ENCODE measurements around the gene STMN1. TPM values are rescaled to one million over a fixed set of nuclear protein-coding genes. Genes with fewer than 3 reads are reported as not detected.

The STMN1 gene
- polyA plus RNA-seq, 1 donor from 2014 or later = 1,950 TPM

- Histone ChIP-seq H3K27me3 (ENCODE audit: insufficient read depth, low read depth, low read length) (no peaks in the 10 kb centered on the region), H3K9ac (ENCODE audit: low read length) (no peak overlapping the region), H3K9me2 (ENCODE audit: insufficient read depth, low read length) (no peaks in the 10 kb centered on the region), H3F3A (ENCODE audit: insufficient read depth, low read length, poor library complexity, severe bottlenecking) (no peaks in the 10 kb centered on the region), H3K4me3 (ENCODE audit: low read length) (no peak overlapping the region), H3K27ac (ENCODE audit: low read length) (no peak overlapping the region), H2AFZ (ENCODE audit: low read depth, low read length) (no peak overlapping the region), H3K9me3 (ENCODE audit: low read length) (no peaks in the 10 kb centered on the region), H3K36me3 (ENCODE audit: insufficient read depth, low read length) (no peaks in the 10 kb centered on the region), H4K20me1 (ENCODE audit: insufficient read depth) (no peaks in the 10 kb centered on the region), H3K4me2 (ENCODE audit: low read length) (no peak overlapping the region), H3K79me2 (replicated peaks; ENCODE audit: insufficient read depth, low read length) (no peaks in the 10 kb centered on the region)
- TF ChIP-seq POLR2AphosphoS5 (IDR thresholded peaks at IDR 0.05) = no peak
Observed at GRCh38 chr1:25911162-25911561, 4.9 kb upstream of the STMN1 start.

GRCh38 chr1:25909040-25909439, 2.8 kb upstream of the STMN1 start:
- no peaks in the 10 kb centered on the region for H3K9me3 ChIP-seq (ENCODE audit: low read length)
- no peak overlapping the region for H3K4me2 ChIP-seq (ENCODE audit: low read length)
- TF ChIP-seq TAF1 (IDR thresholded peaks at IDR 0.05; ENCODE audit: low read depth) = no peak
- TF ChIP-seq SMC3 (conservative IDR thresholded peaks at IDR 0.05; ENCODE audit: poor library complexity) = no peak
- TF ChIP-seq, protein P1, sequence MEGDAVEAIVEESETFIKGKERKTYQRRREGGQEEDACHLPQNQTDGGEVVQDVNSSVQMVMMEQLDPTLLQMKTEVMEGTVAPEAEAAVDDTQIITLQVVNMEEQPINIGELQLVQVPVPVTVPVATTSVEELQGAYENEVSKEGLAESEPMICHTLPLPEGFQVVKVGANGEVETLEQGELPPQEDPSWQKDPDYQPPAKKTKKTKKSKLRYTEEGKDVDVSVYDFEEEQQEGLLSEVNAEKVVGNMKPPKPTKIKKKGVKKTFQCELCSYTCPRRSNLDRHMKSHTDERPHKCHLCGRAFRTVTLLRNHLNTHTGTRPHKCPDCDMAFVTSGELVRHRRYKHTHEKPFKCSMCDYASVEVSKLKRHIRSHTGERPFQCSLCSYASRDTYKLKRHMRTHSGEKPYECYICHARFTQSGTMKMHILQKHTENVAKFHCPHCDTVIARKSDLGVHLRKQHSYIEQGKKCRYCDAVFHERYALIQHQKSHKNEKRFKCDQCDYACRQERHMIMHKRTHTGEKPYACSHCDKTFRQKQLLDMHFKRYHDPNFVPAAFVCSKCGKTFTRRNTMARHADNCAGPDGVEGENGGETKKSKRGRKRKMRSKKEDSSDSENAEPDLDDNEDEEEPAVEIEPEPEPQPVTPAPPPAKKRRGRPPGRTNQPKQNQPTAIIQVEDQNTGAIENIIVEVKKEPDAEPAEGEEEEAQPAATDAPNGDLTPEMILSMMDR (IDR thresholded peaks at IDR 0.05; ENCODE audit: poor library complexity, severe bottlenecking) = no peak
- TF ChIP-seq RAD21 (conservative IDR thresholded peaks at IDR 0.05) = no peak
- no peak for TF ChIP-seq POLR2AphosphoS5 (IDR thresholded peaks at IDR 0.05)
- TF ChIP-seq REST (IDR thresholded peaks at IDR 0.05; ENCODE audit: borderline replicate concordance) = no peak
- no peak for TF ChIP-seq EP300 (conservative IDR thresholded peaks at IDR 0.05; ENCODE audit: poor library complexity, severe bottlenecking)
- TF ChIP-seq EZH2 (IDR thresholded peaks at IDR 0.05; ENCODE audit: borderline replicate concordance, insufficient read depth, low read length, poor library complexity, severe bottlenecking) = no peak
- no peak for TF ChIP-seq MXI1 (conservative IDR thresholded peaks at IDR 0.05; ENCODE audit: poor library complexity, severe bottlenecking)
- H4K20me1 ChIP-seq (ENCODE audit: insufficient read depth) = peaks cover 5% of the 10 kb centered on the region
- no peak overlapping the region for H3K9ac ChIP-seq (ENCODE audit: low read length)
- H3K4me3 ChIP-seq (ENCODE audit: low read length) = no peak overlapping the region
- H2AFZ ChIP-seq (ENCODE audit: low read depth, low read length) = no peak overlapping the region
- H3K79me2 ChIP-seq (replicated peaks; ENCODE audit: insufficient read depth, low read length) = peaks cover 17% of the 10 kb centered on the region
- no peaks in the 10 kb centered on the region for H3K27me3 ChIP-seq (ENCODE audit: insufficient read depth, low read depth, low read length)
- no peak overlapping the region for H3K27ac ChIP-seq (ENCODE audit: low read length)
- H3K9me2 ChIP-seq (ENCODE audit: insufficient read depth, low read length) = no peaks in the 10 kb centered on the region
- H3F3A ChIP-seq (ENCODE audit: insufficient read depth, low read length, poor library complexity, severe bottlenecking) = no peaks in the 10 kb centered on the region
- no peaks in the 10 kb centered on the region for H3K36me3 ChIP-seq (ENCODE audit: insufficient read depth, low read length)

- peaks cover 13% of the 10 kb centered on the region for H4K20me1 ChIP-seq (ENCODE audit: insufficient read depth)
- H3K9ac ChIP-seq (ENCODE audit: low read length) = peak overlapping the region; percentile 99
- no peaks in the 10 kb centered on the region for H3K9me2 ChIP-seq (ENCODE audit: insufficient read depth, low read length)
- TF ChIP-seq EP300 (conservative IDR thresholded peaks at IDR 0.05; ENCODE audit: poor library complexity, severe bottlenecking) = peak; percentile 42
- TF ChIP-seq REST (IDR thresholded peaks at IDR 0.05; ENCODE audit: borderline replicate concordance) = no peak
- TF ChIP-seq, protein P1 (IDR thresholded peaks at IDR 0.05; ENCODE audit: poor library complexity, severe bottlenecking) = no peak
- TF ChIP-seq POLR2AphosphoS5 (IDR thresholded peaks at IDR 0.05) = peak; percentile 50
- H3K9me3 ChIP-seq (ENCODE audit: low read length) = no peaks in the 10 kb centered on the region
- peaks cover 4% of the 10 kb centered on the region for H3K36me3 ChIP-seq (ENCODE audit: insufficient read depth, low read length)
- H3K4me3 ChIP-seq (ENCODE audit: low read length) = peak overlapping the region; percentile 90
- peak overlapping the region; percentile 53 for H3K4me2 ChIP-seq (ENCODE audit: low read length)
- peak overlapping the region; percentile 94 for H3K27ac ChIP-seq (ENCODE audit: low read length)
- H3F3A ChIP-seq (ENCODE audit: insufficient read depth, low read length, poor library complexity, severe bottlenecking) = no peaks in the 10 kb centered on the region
- H3K79me2 ChIP-seq (replicated peaks; ENCODE audit: insufficient read depth, low read length) = peaks cover 25% of the 10 kb centered on the region
- no peaks in the 10 kb centered on the region for H3K27me3 ChIP-seq (ENCODE audit: insufficient read depth, low read depth, low read length)
- H2AFZ ChIP-seq (ENCODE audit: low read depth, low read length) = no peak overlapping the region
Observed at GRCh38 chr1:25908161-25908560, 1.9 kb upstream of the STMN1 start.
